AG09319 (cell line): Measurements from ENCODE around the gene BCAT1.
"Not testable (repeated sequence)": the region's sequence is repeated elsewhere in the genome, so short reads cannot be mapped to it uniquely, and the experiment has no call there.

ENCODE experiments used
- DNase-seq: peaks from one replicate; pipeline ENCODE4 v3.0.0-alpha.2; 2010; ENCODE audit warnings: low read depth; ENCODE audit errors: extremely low read depth
- TF ChIP-seq, protein P1 (sequence below): IDR thresholded peaks from 2 replicates; pipeline ENCODE4 v1.5.1; 2011; ENCODE audit warnings: low read depth, mild to moderate bottlenecking, inconsistent platforms, low read length, moderate library complexity

Gene BCAT1

DNA sequence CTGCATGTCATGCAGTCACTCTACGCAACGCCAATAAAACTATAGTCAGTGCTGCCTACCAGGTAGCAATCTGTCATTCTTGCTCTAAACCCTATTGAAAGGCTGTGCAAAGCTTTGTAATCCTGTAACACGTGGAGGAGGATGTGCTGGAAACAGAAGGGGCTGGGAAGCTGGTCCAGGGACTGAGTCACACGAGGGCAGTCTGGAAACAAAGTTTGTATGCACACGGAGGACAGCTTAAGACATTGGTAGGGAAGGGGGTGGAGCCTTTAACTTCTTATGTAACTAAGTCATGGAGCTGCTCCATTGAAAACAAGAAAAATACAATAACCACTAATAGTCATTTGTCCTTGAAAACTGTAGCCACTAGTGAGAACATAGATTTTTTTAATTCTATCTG lies 128.0 kb downstream of the BCAT1 start:
- TF ChIP-seq, protein P1, sequence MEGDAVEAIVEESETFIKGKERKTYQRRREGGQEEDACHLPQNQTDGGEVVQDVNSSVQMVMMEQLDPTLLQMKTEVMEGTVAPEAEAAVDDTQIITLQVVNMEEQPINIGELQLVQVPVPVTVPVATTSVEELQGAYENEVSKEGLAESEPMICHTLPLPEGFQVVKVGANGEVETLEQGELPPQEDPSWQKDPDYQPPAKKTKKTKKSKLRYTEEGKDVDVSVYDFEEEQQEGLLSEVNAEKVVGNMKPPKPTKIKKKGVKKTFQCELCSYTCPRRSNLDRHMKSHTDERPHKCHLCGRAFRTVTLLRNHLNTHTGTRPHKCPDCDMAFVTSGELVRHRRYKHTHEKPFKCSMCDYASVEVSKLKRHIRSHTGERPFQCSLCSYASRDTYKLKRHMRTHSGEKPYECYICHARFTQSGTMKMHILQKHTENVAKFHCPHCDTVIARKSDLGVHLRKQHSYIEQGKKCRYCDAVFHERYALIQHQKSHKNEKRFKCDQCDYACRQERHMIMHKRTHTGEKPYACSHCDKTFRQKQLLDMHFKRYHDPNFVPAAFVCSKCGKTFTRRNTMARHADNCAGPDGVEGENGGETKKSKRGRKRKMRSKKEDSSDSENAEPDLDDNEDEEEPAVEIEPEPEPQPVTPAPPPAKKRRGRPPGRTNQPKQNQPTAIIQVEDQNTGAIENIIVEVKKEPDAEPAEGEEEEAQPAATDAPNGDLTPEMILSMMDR: no peak
- peak; percentile 20 for DNase-seq

DNA sequence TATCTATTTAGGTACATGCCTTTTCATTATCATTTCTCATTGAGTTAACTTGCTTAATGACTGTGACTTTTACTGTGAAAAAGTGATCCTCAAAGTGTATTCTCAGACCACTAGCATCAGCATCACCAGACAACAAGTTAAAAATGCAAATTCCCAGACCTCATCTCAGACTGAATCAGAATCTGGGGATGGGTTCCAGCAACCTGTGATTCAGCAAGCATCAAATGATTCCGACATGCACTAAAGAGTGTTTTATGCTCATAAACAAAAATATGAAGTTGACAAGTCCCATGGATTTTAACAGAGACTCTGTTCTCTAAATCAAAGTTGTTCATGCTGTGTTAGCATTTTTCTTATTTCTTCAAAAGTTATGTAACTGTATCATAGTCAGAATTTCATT lies 130.6 kb downstream of the BCAT1 start:
- no peak for DNase-seq
- TF ChIP-seq, protein P1: no peak

DNA sequence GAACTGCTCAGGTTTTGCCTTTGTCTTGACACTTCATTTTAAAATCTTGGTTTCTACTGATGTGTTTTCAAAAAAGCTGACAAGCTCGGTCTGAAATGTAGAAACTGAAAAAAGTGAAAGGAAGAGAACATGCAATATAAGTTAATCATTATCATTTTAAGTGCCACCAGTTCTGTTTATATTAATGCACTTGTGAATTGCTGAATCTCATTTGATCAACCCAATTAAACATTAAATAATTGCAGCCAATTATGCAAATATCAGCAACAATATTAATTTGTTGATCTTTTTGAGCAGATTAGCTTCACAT lies 133.8 kb downstream of the BCAT1 start:
- TF ChIP-seq, protein P1: no peak
- no peak for DNase-seq

DNA sequence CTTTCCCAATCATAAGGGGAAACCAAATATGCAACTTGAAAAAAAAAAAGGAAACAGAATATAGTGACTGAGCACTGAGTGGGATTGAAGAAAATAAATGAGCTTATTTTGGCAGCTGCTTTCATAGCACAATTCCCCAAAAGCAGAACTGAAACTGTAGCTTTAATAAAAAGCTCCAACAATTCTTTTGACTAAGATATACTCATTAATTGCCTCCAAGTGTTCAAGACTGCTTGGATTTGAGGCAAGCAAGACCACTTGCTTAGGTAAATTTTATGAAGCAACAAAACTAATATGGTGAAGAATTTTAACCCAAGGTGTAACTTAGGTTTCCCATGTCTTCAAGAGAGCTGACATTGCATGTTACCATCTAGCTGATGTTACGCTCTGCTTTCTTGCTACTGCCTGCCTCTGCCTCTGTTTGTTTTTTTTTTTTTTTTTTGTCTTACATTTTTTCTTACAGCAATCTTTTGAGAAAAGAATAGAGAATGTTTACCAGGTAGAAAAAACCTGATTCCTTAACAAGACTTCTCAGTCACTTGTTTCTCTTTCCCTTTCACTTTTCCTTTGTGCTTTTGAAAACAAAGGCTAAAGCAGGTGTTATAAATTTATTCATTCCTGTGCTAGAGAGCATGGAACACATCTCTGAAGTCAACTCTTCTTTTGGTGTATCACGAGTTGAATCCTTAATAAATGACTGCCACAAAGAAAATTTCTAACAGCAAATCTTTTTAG lies 134.4 kb downstream of the BCAT1 start:
- TF ChIP-seq, protein P1: no peak
- no peak for DNase-seq

DNA sequence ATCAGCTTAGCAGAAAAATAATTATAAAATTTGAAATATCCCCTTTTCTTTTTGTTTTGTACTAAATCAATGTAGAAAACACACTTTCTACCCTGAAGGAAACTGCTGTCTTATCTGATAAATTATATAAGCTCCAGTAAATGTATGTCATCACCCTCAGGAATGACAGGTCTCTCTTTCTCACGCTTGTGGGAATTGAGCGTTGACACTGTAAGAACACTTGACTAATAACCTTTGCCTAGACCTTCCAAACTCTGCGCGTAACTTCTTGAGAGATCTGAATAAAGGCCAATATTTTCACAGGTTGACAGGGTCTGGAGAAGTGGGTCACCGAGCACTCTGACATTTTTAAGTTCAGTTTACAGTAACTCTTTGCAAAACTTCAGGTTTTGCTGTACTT lies 138.5 kb downstream of the BCAT1 start:
- DNase-seq: no peak
- TF ChIP-seq, protein P1: no peak

DNA sequence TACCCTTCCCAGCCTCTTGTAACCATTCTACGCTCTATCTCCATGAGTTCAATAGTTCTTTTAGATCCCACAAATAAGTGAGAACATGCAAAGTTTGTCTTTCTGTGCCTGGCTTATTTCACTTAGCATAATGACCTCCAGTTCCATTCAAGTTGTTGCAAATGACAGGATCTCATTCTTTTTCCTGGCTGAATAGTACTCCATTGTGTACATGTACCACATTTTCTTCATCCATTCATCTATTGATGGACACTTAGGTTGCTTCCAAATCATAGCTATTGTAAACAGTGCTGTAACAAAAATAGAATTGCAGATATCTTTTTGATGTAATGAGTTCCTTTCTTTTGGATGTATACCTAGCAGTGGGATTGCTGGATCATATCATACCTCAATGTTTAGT lies 139.6 kb downstream of the BCAT1 start:
- not testable (repeated sequence) for DNase-seq

DNA sequence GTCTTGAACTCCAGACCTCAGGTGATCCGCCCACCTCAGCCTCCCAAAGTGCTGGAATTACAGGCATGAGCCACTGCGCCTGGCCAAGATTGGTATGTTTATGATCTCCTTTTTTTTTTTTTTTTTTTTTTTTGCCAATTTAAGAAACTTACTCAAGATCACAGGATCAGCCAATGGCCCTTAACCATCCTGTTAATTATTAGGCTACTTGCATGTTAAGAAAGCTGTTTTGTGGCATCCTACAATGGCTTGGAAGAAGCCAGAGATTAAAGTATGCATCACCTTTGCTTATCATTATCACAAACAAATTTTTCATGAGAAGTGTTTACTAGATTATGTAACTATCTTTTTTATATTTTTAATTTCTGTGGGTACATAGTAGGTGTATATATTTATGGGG lies 140.2 kb downstream of the BCAT1 start:
- no peak for DNase-seq
- TF ChIP-seq, protein P1: no peak

DNA sequence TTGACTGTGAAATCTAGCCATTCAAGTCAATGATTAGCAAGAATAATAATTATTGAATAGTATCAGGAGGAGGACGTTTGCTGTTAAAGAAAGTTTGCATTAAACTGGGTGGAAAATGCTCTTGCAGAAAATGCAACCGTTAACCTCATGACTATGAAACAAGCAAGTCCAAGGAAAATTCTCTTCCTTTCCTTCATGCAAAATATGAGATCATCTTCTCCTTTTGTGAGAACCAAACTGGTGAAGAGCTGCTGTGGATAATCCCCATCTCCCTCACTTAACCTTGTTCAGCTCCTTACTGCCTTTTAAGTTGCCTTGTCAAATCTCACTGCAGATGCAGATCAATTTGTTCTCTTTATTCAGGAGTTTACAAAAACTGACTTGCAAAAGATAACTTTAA lies 142.5 kb downstream of the BCAT1 start:
- TF ChIP-seq, protein P1: no peak
- DNase-seq: no peak
